ENCODE measurements around the gene ALDH3B2.
"Not testable (repeated sequence)": the region's sequence is repeated elsewhere in the genome, so short reads cannot be mapped to it uniquely, and the experiment has no call there.

The ALDH3B2 gene

DNA sequence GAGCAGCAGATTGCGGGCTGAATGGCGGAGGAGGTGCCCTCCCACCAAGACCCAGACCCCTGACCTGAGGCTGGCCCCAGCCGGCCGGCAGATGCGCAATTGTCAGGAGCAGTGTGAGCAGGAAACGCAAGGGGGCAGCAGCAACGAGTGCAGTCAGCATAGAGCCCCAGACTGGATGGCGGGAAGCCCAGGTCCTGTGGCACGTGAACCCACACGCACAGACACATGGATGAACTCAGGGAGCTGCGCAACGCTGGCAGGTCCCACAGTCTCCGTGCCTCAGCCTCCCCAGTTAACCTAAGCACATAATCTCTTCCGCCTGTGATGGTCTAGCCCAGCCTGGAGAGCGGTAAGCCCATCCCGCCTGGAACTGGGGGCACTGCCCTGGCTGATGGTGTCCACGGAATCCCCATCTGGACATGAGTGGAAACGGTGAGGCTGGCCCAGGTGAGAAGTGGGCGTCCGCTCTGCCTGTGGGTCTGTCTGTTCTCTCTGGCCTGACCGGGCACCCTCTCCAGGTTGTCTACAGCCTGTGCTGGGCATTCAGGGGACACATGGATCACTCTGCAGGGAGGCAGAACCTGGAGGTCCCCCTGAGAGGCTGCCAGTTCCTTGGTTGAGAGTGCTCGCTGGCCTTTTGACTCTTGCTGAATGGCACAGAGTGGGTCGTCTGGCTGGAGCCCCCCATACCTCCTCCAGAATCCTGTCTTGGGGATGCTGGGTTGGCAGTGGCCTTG is 34.2 kb downstream of the ALDH3B2 start:
- no peak overlapping the region for H3K23ac ChIP-seq (ENCODE audit: low read length)
- no CpG with 5 or more reads among the region's 23 CpGs for WGBS (ENCODE audit: extremely low coverage, insufficient coverage, low lambda C conversion rate)
- no peak overlapping the region for H2AK5ac ChIP-seq (ENCODE audit: low read length)
- H3K4me3 ChIP-seq (ENCODE audit: low read length) = no peak overlapping the region
- no peak overlapping the region for H3K4me2 ChIP-seq (ENCODE audit: low read length)
- no peaks in the 10 kb centered on the region for H3K36me3 ChIP-seq (ENCODE audit: control insufficient read depth, insufficient read depth, low read length)
- H2BK120ac ChIP-seq (ENCODE audit: low read depth, low read length) = no peak overlapping the region
- H2BK15ac ChIP-seq (replicated peaks; ENCODE audit: low read depth) = no peak overlapping the region
- no peaks in the 10 kb centered on the region for H3K27me3 ChIP-seq (ENCODE audit: insufficient read depth, low read length, poor library complexity)
- no peak overlapping the region for H2BK5ac ChIP-seq (ENCODE audit: low read length)
- H3K9ac ChIP-seq (ENCODE audit: low read length) = no peak overlapping the region
- no peak overlapping the region for H3K4ac ChIP-seq (ENCODE audit: low read depth, low read length)
- H3K79me2 ChIP-seq (ENCODE audit: control insufficient read depth, insufficient read depth, low read length) = no peaks in the 10 kb centered on the region
- H3K79me1 ChIP-seq (ENCODE audit: low read length) = no peaks in the 10 kb centered on the region
- H4K5ac ChIP-seq (ENCODE audit: low read length) = no peak overlapping the region
- no peaks in the 10 kb centered on the region for H3K4me1 ChIP-seq (ENCODE audit: control insufficient read depth, low read depth, low read length)
- no peak overlapping the region for H4K8ac ChIP-seq (ENCODE audit: low read depth, low read length)
- peak; percentile 75 for DNase-seq
- no peak overlapping the region for H3K56ac ChIP-seq (ENCODE audit: low read length)
- H3K18ac ChIP-seq (ENCODE audit: low read length) = no peak overlapping the region
- no peak overlapping the region for H3K27ac ChIP-seq (ENCODE audit: low read depth, low read length)

DNA sequence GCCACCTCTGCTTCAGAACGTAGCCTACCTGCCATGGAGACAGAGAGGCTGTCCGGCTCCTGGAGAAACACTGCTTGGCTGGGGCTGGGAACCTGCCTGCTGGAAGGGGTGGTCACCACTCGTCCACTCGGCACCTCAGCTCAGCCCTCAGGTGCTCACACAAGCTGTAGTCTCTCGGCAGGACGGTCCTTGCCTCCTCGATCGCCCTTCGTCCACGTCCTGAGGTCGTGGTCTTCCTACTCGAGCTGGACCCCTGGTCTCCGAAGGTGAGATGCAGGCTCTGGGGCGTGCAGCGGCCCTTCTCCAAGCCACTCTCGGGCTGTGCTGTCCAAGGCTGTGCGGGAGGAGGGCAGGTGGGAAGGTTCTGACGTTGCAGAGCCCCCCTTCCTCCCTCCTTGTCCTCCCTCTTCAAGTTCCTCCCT is 35.0 kb downstream of the ALDH3B2 start, which contains the start of gene TBX10:
TSS of gene TBX10 (minus strand) at position 326 of the 422 bp plus-strand sequence. CDS start at position 35, 291 bp downstream.
- no peak within 1 kb of the TSS for H3K9ac ChIP-seq (ENCODE audit: low read length)
- DNase-seq = no peak
- no peak within 1 kb of the TSS for H3K27ac ChIP-seq (ENCODE audit: low read depth, low read length)
- no peaks in the 10 kb centered on the region for H3K79me1 ChIP-seq (ENCODE audit: low read length)
- no peak within 1 kb of the TSS for H3K4me3 ChIP-seq (ENCODE audit: low read length)
- H3K27me3 ChIP-seq (ENCODE audit: insufficient read depth, low read length, poor library complexity) = no peaks in the 10 kb centered on the region
- no peaks in the 10 kb centered on the region for H3K79me2 ChIP-seq (ENCODE audit: control insufficient read depth, insufficient read depth, low read length)
- no peak within 1 kb of the TSS for H2BK15ac ChIP-seq (replicated peaks; ENCODE audit: low read depth)
- no peak within 1 kb of the TSS for H2AK5ac ChIP-seq (ENCODE audit: low read length)
- H2BK5ac ChIP-seq (ENCODE audit: low read length) = no peak within 1 kb of the TSS
- no peak within 1 kb of the TSS for H2BK120ac ChIP-seq (ENCODE audit: low read depth, low read length)
- H3K4me2 ChIP-seq (ENCODE audit: low read length) = no peak within 1 kb of the TSS
- H4K5ac ChIP-seq (ENCODE audit: low read length) = no peak within 1 kb of the TSS
- H3K36me3 ChIP-seq (ENCODE audit: control insufficient read depth, insufficient read depth, low read length) = no peaks in the 10 kb centered on the region
- H3K4me1 ChIP-seq (ENCODE audit: control insufficient read depth, low read depth, low read length) = no peaks in the 10 kb centered on the region
- no peak within 1 kb of the TSS for H3K18ac ChIP-seq (ENCODE audit: low read length)
- H3K4ac ChIP-seq (ENCODE audit: low read depth, low read length) = no peak within 1 kb of the TSS
- H4K8ac ChIP-seq (ENCODE audit: low read depth, low read length) = no peak within 1 kb of the TSS
- peak within 1 kb of the TSS; percentile 73 for H3K56ac ChIP-seq (ENCODE audit: low read length)
- WGBS (ENCODE audit: extremely low coverage, insufficient coverage, low lambda C conversion rate) = no CpG with 5 or more reads among the region's 18 CpGs
- no peak within 1 kb of the TSS for H3K23ac ChIP-seq (ENCODE audit: low read length)

DNA sequence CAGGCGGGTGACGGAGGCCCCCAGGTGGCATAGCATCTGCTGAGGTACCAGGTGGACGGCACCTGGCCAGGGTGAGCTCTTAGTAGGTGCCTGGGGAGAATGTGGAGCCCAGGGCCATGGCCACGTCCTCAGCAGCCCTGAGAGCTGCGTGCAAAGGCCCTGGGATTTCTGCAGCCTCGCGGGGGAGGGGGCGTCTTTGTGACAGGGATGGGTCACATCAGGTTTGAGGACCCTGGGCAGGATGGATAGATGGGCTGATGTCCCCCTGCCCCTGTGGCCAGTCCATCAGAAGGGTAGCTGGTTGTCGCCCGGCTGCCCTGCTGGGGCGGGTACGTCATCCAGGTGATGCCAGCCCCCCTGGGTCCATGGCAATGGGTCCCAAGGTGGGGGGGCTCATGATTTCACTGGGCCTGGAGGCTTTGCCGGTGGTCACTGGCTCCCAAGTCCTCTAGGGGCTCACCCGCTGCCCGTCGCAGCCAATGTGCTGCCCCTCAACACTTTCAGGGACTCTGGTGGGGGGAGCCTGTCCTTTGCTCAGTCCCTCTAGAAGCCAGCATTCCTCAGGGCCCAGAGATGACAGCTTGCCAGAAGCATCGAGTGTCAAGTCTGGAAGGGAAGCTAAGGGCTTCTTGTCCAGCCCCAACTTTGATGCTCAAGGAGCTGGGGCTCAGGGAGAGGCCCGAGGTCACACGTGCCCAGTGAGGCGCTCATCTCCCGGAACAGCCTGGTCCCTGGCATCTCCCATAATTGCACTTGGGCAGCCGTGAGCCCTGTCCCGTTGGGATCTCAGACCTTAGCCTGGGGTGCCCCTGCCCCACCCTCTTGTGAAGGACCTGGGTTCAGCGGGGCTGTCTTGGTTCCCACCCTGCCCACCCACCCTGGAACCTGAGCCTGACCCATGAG is 35.6 kb downstream of the ALDH3B2 start:
- Histone ChIP-seq H2BK5ac (ENCODE audit: low read length) (no peak overlapping the region), H3K56ac (ENCODE audit: low read length) (no peak overlapping the region), H2BK15ac (replicated peaks; ENCODE audit: low read depth) (no peak overlapping the region), H3K79me2 (ENCODE audit: control insufficient read depth, insufficient read depth, low read length) (no peaks in the 10 kb centered on the region), H3K4me2 (ENCODE audit: low read length) (no peak overlapping the region), H3K36me3 (ENCODE audit: control insufficient read depth, insufficient read depth, low read length) (no peaks in the 10 kb centered on the region), H3K9ac (ENCODE audit: low read length) (no peak overlapping the region), H4K5ac (ENCODE audit: low read length) (no peak overlapping the region), H3K4ac (ENCODE audit: low read depth, low read length) (no peak overlapping the region), H2BK120ac (ENCODE audit: low read depth, low read length) (no peak overlapping the region), H3K18ac (ENCODE audit: low read length) (no peak overlapping the region), H3K23ac (ENCODE audit: low read length) (no peak overlapping the region), H3K4me1 (ENCODE audit: control insufficient read depth, low read depth, low read length) (no peaks in the 10 kb centered on the region), H3K27ac (ENCODE audit: low read depth, low read length) (no peak overlapping the region), H3K79me1 (ENCODE audit: low read length) (no peaks in the 10 kb centered on the region), H2AK5ac (ENCODE audit: low read length) (no peak overlapping the region), H4K8ac (ENCODE audit: low read depth, low read length) (no peak overlapping the region), H3K27me3 (ENCODE audit: insufficient read depth, low read length, poor library complexity) (no peaks in the 10 kb centered on the region), H3K4me3 (ENCODE audit: low read length) (no peak overlapping the region)
- no CpG with 5 or more reads among the region's 24 CpGs for WGBS (ENCODE audit: extremely low coverage, insufficient coverage, low lambda C conversion rate)
- DNase-seq = no peak

DNA sequence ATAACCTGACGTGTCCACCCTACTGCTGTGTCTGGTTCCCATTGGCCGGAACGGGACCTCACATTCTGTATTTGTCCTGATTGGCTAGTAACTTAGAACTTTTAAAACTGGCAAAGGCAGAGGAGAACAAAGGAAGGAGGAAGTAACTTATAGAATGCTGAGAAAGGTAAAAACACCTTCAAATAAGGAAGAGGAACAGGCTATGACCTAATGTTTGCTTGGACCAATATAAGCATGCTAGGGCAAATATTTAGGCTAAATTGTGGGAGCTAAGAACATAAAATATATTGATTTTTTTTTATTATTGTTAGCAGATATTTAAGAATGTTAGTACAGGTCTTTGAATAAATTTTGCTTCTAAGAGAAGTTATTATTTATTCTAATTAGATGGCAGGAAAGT is 37.0 kb downstream of the ALDH3B2 start:
- not testable (repeated sequence) for H3K23ac ChIP-seq (ENCODE audit: low read length); H3K4me1 ChIP-seq (ENCODE audit: control insufficient read depth, low read depth, low read length); H3K4me2 ChIP-seq (ENCODE audit: low read length); H3K79me2 ChIP-seq (ENCODE audit: control insufficient read depth, insufficient read depth, low read length); H4K8ac ChIP-seq (ENCODE audit: low read depth, low read length); H3K27me3 ChIP-seq (ENCODE audit: insufficient read depth, low read length, poor library complexity); H3K27ac ChIP-seq (ENCODE audit: low read depth, low read length); H2BK15ac ChIP-seq (replicated peaks; ENCODE audit: low read depth); H3K4me3 ChIP-seq (ENCODE audit: low read length); DNase-seq; H3K18ac ChIP-seq (ENCODE audit: low read length); H3K79me1 ChIP-seq (ENCODE audit: low read length); H2BK120ac ChIP-seq (ENCODE audit: low read depth, low read length); H3K36me3 ChIP-seq (ENCODE audit: control insufficient read depth, insufficient read depth, low read length); H2BK5ac ChIP-seq (ENCODE audit: low read length); H3K4ac ChIP-seq (ENCODE audit: low read depth, low read length); H4K5ac ChIP-seq (ENCODE audit: low read length); H3K9ac ChIP-seq (ENCODE audit: low read length); H2AK5ac ChIP-seq (ENCODE audit: low read length); H3K56ac ChIP-seq (ENCODE audit: low read length)
- no CpG with 5 or more reads among the region's 3 CpGs for WGBS (ENCODE audit: extremely low coverage, insufficient coverage, low lambda C conversion rate)

DNA sequence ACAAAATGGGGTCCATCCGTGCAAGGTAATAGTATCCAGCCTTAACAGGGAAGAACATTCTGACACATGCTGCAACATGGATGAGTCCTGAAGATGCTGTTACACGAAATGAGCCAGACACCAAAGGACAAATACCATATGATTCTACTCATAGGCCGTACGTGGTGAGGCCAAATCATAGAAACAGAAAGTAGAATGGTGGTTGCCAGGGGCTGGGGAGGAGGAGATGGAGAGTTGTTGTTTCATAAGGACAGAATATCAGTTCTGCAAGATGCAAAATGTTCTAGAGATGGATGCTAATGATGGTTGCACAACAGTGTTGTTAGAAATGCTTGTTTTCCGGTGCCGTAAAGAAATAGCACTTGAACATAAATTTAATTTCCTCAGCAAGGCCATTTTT is 37.5 kb downstream of the ALDH3B2 start:
- Histone ChIP-seq H2BK5ac (ENCODE audit: low read length) (no peak overlapping the region), H3K36me3 (ENCODE audit: control insufficient read depth, insufficient read depth, low read length) (no peaks in the 10 kb centered on the region), H2BK120ac (ENCODE audit: low read depth, low read length) (no peak overlapping the region), H3K4ac (ENCODE audit: low read depth, low read length) (no peak overlapping the region), H2AK5ac (ENCODE audit: low read length) (no peak overlapping the region), H3K27me3 (ENCODE audit: insufficient read depth, low read length, poor library complexity) (no peaks in the 10 kb centered on the region), H3K9ac (ENCODE audit: low read length) (no peak overlapping the region), H3K4me3 (ENCODE audit: low read length) (no peak overlapping the region), H4K5ac (ENCODE audit: low read length) (no peak overlapping the region), H3K27ac (ENCODE audit: low read depth, low read length) (no peak overlapping the region), H3K4me2 (ENCODE audit: low read length) (no peak overlapping the region), H3K79me2 (ENCODE audit: control insufficient read depth, insufficient read depth, low read length) (no peaks in the 10 kb centered on the region), H3K56ac (ENCODE audit: low read length) (no peak overlapping the region), H3K4me1 (ENCODE audit: control insufficient read depth, low read depth, low read length) (no peaks in the 10 kb centered on the region), H2BK15ac (replicated peaks; ENCODE audit: low read depth) (no peak overlapping the region), H4K8ac (ENCODE audit: low read depth, low read length) (no peak overlapping the region), H3K23ac (ENCODE audit: low read length) (no peak overlapping the region), H3K18ac (ENCODE audit: low read length) (no peak overlapping the region), H3K79me1 (ENCODE audit: low read length) (no peaks in the 10 kb centered on the region)
- WGBS (ENCODE audit: extremely low coverage, insufficient coverage, low lambda C conversion rate) = no CpG with 5 or more reads among the region's 6 CpGs
- DNase-seq = no peak
